Nephron progenitor cell (in vitro differentiated cells): ENCODE measurements around the gene SYCP2.
"Not testable (repeated sequence)": the region's sequence is repeated elsewhere in the genome, so short reads cannot be mapped to it uniquely, and the experiment has no call there.

Experiments
- DNase-seq: peaks from one replicate; pipeline ENCODE4 v3.0.0; 2021
- H3K27ac Mint-ChIP-seq: 2 replicates; pipeline ENCODE4 v1.8.0; 2021; ENCODE audit warnings: mild to moderate bottlenecking, moderate library complexity, mixed read lengths
- H3K27me3 Mint-ChIP-seq: 2 replicates; pipeline ENCODE4 v1.8.0; 2021; ENCODE audit warnings: mild to moderate bottlenecking, low read depth, mixed read lengths; ENCODE audit not compliant: poor library complexity
- H3K36me3 Mint-ChIP-seq: 2 replicates; pipeline ENCODE4 v1.8.0; 2021; ENCODE audit warnings: low read depth, mixed read lengths
- H3K4me1 Mint-ChIP-seq: 2 replicates; pipeline ENCODE4 v1.8.0; 2021; ENCODE audit warnings: mixed read lengths
- H3K4me3 Mint-ChIP-seq: 2 replicates; pipeline ENCODE4 v1.8.0; 2021; ENCODE audit warnings: mild to moderate bottlenecking, moderate library complexity, mixed read lengths
- H3K9me3 Mint-ChIP-seq: 2 replicates; pipeline ENCODE4 v1.8.0; 2021; ENCODE audit warnings: mild to moderate bottlenecking, moderate library complexity, mixed read lengths
- TF ChIP-seq, protein P1 (sequence below): fragments of 200-600 bp; sonication (generic); IDR thresholded peaks from 2 replicates; pipeline ENCODE4 v1.5.0; 2021; ENCODE audit warnings: antibody characterized with exemption

Gene SYCP2

DNA sequence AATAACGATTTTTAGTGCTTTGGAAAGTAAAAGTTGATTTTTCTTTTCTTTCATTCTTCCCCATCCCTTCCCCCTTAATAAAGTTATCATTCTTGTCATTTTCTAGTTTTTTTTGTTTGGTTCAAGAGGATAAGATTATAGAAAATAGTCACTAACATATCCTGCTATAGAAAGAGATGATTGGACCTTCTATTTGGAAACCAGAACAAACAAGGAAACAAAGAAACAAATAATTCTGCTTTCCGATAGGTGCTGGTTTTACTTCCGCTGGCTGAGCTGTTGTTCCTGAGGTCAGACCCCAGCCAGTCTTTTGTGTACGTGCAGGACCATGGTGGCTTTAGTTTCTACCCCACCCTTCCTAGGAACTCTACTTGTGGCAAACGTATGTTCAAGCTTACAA lies 24.7 kb upstream of the SYCP2 start, which contains the start of gene CDH26:
Gene CDH26 (plus strand): TSS at position 301 of the 400 bp plus-strand sequence. CDS start 304 bp downstream, outside the sequence.
- Mint-ChIP-seq H3K4me3 (no peak within 1 kb of the TSS), H3K4me1 (no peaks in the 10 kb centered on the region), H3K27ac (no peak within 1 kb of the TSS), H3K9me3 (no peaks in the 10 kb centered on the region), H3K36me3 (no peaks in the 10 kb centered on the region), H3K27me3 (peaks cover 18% of the 10 kb centered on the region)
- DNase-seq, result no peak
- TF ChIP-seq, protein P1, sequence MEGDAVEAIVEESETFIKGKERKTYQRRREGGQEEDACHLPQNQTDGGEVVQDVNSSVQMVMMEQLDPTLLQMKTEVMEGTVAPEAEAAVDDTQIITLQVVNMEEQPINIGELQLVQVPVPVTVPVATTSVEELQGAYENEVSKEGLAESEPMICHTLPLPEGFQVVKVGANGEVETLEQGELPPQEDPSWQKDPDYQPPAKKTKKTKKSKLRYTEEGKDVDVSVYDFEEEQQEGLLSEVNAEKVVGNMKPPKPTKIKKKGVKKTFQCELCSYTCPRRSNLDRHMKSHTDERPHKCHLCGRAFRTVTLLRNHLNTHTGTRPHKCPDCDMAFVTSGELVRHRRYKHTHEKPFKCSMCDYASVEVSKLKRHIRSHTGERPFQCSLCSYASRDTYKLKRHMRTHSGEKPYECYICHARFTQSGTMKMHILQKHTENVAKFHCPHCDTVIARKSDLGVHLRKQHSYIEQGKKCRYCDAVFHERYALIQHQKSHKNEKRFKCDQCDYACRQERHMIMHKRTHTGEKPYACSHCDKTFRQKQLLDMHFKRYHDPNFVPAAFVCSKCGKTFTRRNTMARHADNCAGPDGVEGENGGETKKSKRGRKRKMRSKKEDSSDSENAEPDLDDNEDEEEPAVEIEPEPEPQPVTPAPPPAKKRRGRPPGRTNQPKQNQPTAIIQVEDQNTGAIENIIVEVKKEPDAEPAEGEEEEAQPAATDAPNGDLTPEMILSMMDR, result no peak

GRCh38 chr20:59957568-59957967 lies 24.1 kb upstream of the SYCP2 start:
- not testable (repeated sequence) for H3K27ac Mint-ChIP-seq, H3K9me3 Mint-ChIP-seq, H3K4me3 Mint-ChIP-seq, H3K36me3 Mint-ChIP-seq, DNase-seq, H3K4me1 Mint-ChIP-seq
- H3K27me3 Mint-ChIP-seq, result peaks cover 18% of the 10 kb centered on the region

- Mint-ChIP-seq H3K4me3 (no peak overlapping the region), H3K27ac (no peak overlapping the region), H3K9me3 (no peaks in the 10 kb centered on the region), H3K27me3 (peaks cover 18% of the 10 kb centered on the region), H3K36me3 (no peaks in the 10 kb centered on the region), H3K4me1 (peaks cover 10% of the 10 kb centered on the region)
- TF ChIP-seq, protein P1, result peak; percentile 11
- no peak for DNase-seq
Observed at GRCh38 chr20:59955131-59955796, 21.8 kb upstream of the SYCP2 start.

- TF ChIP-seq, protein P1, result no peak
- Mint-ChIP-seq H3K36me3 (no peaks in the 10 kb centered on the region), H3K9me3 (no peaks in the 10 kb centered on the region), H3K4me3 (no peak overlapping the region), H3K27me3 (peaks cover 18% of the 10 kb centered on the region), H3K27ac (no peak overlapping the region), H3K4me1 (peaks cover 10% of the 10 kb centered on the region)
- DNase-seq, result no peak
Observed at GRCh38 chr20:59954718-59955117, 21.3 kb upstream of the SYCP2 start.

DNA sequence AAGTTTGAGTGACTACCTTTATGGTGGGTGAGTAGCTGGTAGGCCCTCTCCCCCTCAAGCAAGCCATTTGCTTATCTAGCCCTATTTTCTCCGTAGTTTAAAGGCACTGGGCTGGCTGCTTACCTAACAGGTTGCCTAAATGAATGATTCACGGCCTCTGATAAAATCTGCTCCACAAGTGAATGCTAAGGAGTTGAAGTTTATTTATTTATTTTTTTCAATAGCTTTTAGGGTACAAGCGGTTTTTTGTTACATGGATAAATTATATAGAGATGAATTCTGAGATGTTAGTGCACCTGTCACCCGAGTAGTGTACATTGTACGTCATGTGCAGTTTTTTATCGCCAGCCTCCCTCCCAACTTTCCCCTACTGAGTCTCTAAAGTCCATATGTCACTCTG lies 16.5 kb upstream of the SYCP2 start:
- Mint-ChIP-seq H3K36me3 (peaks cover under 1% of the 10 kb centered on the region), H3K4me3 (no peak overlapping the region), H3K4me1 (peaks cover 41% of the 10 kb centered on the region), H3K27ac (no peak overlapping the region), H3K9me3 (no peaks in the 10 kb centered on the region), H3K27me3 (peaks cover 5% of the 10 kb centered on the region)
- DNase-seq, result no peak
- TF ChIP-seq, protein P1, result no peak

DNA sequence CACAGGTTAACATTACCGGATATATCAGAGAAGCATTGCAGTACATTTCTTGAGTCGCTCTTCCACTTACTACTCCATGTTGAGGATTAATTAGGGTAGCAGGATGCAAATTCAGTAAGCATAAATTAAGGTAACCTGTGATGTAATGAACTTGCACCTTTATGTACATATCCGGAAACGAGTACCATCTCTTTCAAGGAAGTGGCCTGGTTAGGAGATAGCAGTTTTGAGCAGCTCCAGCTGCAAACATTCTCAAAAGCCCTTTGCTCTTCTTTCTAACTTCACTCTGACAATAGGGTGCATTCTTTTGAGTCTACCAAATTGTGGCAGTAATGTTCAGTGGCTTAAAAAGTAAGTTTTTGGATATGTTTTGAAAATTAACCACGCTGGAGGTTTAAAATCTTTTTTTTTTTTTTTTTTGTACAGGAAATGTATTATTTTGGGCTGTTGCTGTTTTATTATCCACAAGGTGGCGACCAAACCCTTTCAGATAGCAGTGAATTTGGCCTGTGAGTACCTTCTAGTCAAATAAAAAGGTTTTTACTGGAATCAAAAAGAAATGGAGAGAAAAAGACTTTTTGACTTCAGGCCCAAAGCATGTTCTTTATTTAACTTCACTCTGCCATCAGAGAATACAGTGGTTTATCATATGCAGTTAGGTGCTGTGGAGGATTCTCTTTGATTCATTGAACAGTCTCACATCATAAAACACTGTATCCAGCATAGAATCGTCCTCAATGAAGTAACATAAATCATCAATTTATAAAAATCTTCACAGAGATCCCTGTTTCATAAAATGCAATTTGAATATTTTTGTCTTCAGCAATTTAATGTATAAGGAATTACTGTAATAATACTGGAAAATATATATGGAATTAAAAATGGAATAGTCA lies 15.6 kb upstream of the SYCP2 start:
- TF ChIP-seq, protein P1, result peak; percentile 66
- DNase-seq, result peak; percentile 19
- H3K36me3 Mint-ChIP-seq, result peaks cover 9% of the 10 kb centered on the region
- peaks cover 5% of the 10 kb centered on the region for H3K27me3 Mint-ChIP-seq
- peaks cover 49% of the 10 kb centered on the region for H3K4me1 Mint-ChIP-seq
- H3K9me3 Mint-ChIP-seq, result no peaks in the 10 kb centered on the region
- no peak overlapping the region for H3K27ac Mint-ChIP-seq
- H3K4me3 Mint-ChIP-seq, result no peak overlapping the region
